Glutamatergic neuron (in vitro differentiated cells): ENCODE measurements around the gene PROB1. TPM values are rescaled to one million over a fixed set of nuclear protein-coding genes. Genes with fewer than 3 reads are reported as not detected.

Source experiments
- DNase-seq: peaks from one replicate; pipeline ENCODE4 v3.0.0; 2022
- H3K27ac Mint-ChIP-seq: one replicate; pipeline ENCODE4 v1.8.0; 2020; ENCODE audit warnings: mild to moderate bottlenecking, mixed read lengths, inconsistent platforms; ENCODE audit not compliant: unreplicated experiment
- H3K27me3 Mint-ChIP-seq: one replicate; pipeline ENCODE4 v1.8.0; 2020; ENCODE audit warnings: mild to moderate bottlenecking, moderate library complexity, mixed read lengths, inconsistent platforms; ENCODE audit not compliant: unreplicated experiment
- H3K36me3 Mint-ChIP-seq: one replicate; pipeline ENCODE4 v1.8.0; 2020; ENCODE audit warnings: mild to moderate bottlenecking, mixed read lengths, inconsistent platforms; ENCODE audit not compliant: unreplicated experiment
- H3K4me1 Mint-ChIP-seq: one replicate; pipeline ENCODE4 v1.8.0; 2020; ENCODE audit warnings: mild to moderate bottlenecking, low read depth, mixed read lengths, inconsistent platforms; ENCODE audit not compliant: unreplicated experiment
- H3K4me3 Mint-ChIP-seq: one replicate; pipeline ENCODE4 v1.8.0; 2020; ENCODE audit warnings: mild to moderate bottlenecking, mixed read lengths, inconsistent platforms; ENCODE audit not compliant: unreplicated experiment
- H3K9me3 Mint-ChIP-seq: one replicate; pipeline ENCODE4 v1.8.0; 2020; ENCODE audit warnings: mild to moderate bottlenecking, moderate library complexity, mixed read lengths, inconsistent platforms; ENCODE audit not compliant: unreplicated experiment
- CTCF ChIP-seq: fragments of 200-600 bp; sonication (generic); IDR thresholded peaks from one replicate; pipeline ENCODE4 v1.5.0; 2021; ENCODE audit not compliant: partially characterized antibody, unreplicated experiment
- total RNA-seq: library from RNA; stranded (reverse); fragmentation: NEBNext Ultra II Directional; extraction: Animal tissue kit (Norgen Biotek cat#: 25700); gene quantifications from one replicate; pipeline ENCODE4 v1.2.1, GENCODE V29; 2021; ENCODE audit not compliant: unreplicated experiment

The PROB1 gene
- total RNA-seq, 1 donor from 2014 or later, result 1.3 TPM

- H3K4me1 Mint-ChIP-seq, result peaks cover 19% of the 10 kb centered on the region
- peaks cover 9% of the 10 kb centered on the region for H3K9me3 Mint-ChIP-seq
- no peaks in the 10 kb centered on the region for H3K36me3 Mint-ChIP-seq
- peak within 1 kb of the TSS; percentile 100 for H3K27ac Mint-ChIP-seq
- peak; percentile 97 for DNase-seq
- TF ChIP-seq CTCF, result peak; percentile 63
- H3K4me3 Mint-ChIP-seq, result peak within 1 kb of the TSS; percentile 99
- H3K27me3 Mint-ChIP-seq, result peaks cover 7% of the 10 kb centered on the region
These were observed 53.0 kb downstream of the PROB1 start, which contains the start of gene PAIP2 for GRCh38 chr5:139341689-139342422. PAIP2 (plus strand) TSS chr5:139341854; CDS start chr5:139363785, 21,931 bp downstream.

- TF ChIP-seq CTCF, result no peak
- Mint-ChIP-seq H3K36me3 (no peaks in the 10 kb centered on the region), H3K27ac (peak overlapping the region; percentile 100), H3K4me3 (peak overlapping the region; percentile 99), H3K9me3 (peaks cover 9% of the 10 kb centered on the region), H3K4me1 (peaks cover 19% of the 10 kb centered on the region), H3K27me3 (peaks cover 9% of the 10 kb centered on the region)
- no peak for DNase-seq
These were observed 53.7 kb downstream of the PROB1 start for GRCh38 chr5:139341187-139341688.

Other genes starting within 250 kb of the PROB1 start
- gene SIL1, start 196.7 kb downstream of the PROB1 start, total RNA-seq, result 15.9 TPM
- 372 TPM for gene MATR3, start 101.4 kb downstream of the PROB1 start, total RNA-seq
- 128 TPM for gene PAIP2, start 53.2 kb downstream of the PROB1 start, total RNA-seq
- gene SLC23A1, start 11.8 kb downstream of the PROB1 start, total RNA-seq, result not detected
- gene MZB1, start 5.2 kb downstream of the PROB1 start, total RNA-seq, result not detected
- 6.2 TPM for gene SPATA24, start 9.0 kb upstream of the PROB1 start, total RNA-seq
- 55.9 TPM for gene DNAJC18, start 44.4 kb upstream of the PROB1 start, total RNA-seq
- not detected for gene ECSCR, start 67.6 kb upstream of the PROB1 start, total RNA-seq
- not detected for gene SMIM33, start 75.9 kb upstream of the PROB1 start, total RNA-seq
- not detected for gene STING1, start 87.7 kb upstream of the PROB1 start, total RNA-seq
- 188 TPM for gene UBE2D2, start 166.2 kb upstream of the PROB1 start, total RNA-seq